GM21717 (cell line): ENCODE data around the gene NCBP1.
"Not testable (repeated sequence)": the region's sequence is repeated elsewhere in the genome, so short reads cannot be mapped to it uniquely, and the experiment has no call there.

Experiments used
- ATAC-seq: cut with Tn5 transposase; IDR thresholded peaks from one replicate; pipeline ENCODE4 v1.9.1; 2021; ENCODE audit warnings: mild to moderate bottlenecking, moderate library complexity; ENCODE audit not compliant: unreplicated experiment

NCBP1 gene, protein sequence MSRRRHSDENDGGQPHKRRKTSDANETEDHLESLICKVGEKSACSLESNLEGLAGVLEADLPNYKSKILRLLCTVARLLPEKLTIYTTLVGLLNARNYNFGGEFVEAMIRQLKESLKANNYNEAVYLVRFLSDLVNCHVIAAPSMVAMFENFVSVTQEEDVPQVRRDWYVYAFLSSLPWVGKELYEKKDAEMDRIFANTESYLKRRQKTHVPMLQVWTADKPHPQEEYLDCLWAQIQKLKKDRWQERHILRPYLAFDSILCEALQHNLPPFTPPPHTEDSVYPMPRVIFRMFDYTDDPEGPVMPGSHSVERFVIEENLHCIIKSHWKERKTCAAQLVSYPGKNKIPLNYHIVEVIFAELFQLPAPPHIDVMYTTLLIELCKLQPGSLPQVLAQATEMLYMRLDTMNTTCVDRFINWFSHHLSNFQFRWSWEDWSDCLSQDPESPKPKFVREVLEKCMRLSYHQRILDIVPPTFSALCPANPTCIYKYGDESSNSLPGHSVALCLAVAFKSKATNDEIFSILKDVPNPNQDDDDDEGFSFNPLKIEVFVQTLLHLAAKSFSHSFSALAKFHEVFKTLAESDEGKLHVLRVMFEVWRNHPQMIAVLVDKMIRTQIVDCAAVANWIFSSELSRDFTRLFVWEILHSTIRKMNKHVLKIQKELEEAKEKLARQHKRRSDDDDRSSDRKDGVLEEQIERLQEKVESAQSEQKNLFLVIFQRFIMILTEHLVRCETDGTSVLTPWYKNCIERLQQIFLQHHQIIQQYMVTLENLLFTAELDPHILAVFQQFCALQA

DNA sequence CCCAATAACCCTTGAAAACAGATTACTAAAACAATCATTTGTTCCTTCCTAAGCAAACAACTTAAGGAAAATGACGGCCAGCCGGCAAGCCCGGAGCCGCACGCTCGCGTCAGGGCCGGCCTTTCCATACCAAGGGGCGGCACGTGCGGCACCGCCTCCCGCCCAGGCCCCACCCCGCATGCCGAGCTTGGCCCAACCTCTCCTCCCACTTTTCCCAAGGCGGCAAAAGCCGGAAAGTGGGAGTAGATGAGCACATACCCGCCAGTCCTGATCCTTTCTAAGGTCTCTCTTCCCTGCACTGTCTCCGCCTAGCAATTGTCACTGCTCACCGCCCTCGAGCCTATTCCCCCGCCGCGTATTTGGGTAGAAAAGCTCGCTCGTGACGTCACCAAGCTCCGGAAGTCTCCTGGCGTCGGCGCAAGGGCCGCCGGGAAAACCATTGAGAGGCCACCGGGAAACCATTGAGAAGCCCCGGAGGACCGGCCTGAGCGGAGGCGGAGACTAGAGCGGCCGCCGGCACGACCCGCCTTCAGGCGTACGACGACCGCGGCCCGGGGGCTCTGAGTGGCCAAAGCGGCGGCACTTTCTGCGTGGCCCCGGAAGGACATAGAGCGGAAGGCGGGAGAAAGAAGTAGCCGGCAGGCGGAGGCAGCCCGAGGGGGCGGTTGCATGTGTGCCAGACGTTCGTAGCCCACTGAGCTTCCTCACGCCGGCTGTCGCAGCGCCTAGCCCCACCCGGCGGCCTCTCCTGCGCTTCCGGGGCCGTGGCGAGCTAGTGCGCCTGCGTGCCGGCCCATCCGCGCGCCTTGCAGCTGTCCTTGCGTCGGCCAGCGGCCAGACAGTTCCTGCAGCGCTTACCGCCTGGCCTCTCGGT lies at the start of gene NCBP1, which contains the start of gene TSTD2:
Gene NCBP1 (plus strand): TSS at position 837 of the 874 bp plus-strand sequence. CDS start 61 bp downstream, outside the sequence.
Gene TSTD2 (minus strand): TSS at position 384 of the 874 bp plus-strand sequence. CDS start 5,806 bp downstream, outside the sequence.
- ATAC-seq: peak; percentile 88

GRCh38 chr9:97584778-97585177 lies 48.8 kb upstream of the NCBP1 start:
- not testable (repeated sequence) for ATAC-seq

GRCh38 chr9:97586909-97587308 lies 46.7 kb upstream of the NCBP1 start:
- ATAC-seq: not testable (repeated sequence)

GRCh38 chr9:97591535-97591934 lies 42.1 kb upstream of the NCBP1 start:
- ATAC-seq: no peak

GRCh38 chr9:97592126-97592525 lies 41.5 kb upstream of the NCBP1 start:
- no peak for ATAC-seq

GRCh38 chr9:97593960-97594359 lies 39.7 kb upstream of the NCBP1 start:
- no peak for ATAC-seq

DNA sequence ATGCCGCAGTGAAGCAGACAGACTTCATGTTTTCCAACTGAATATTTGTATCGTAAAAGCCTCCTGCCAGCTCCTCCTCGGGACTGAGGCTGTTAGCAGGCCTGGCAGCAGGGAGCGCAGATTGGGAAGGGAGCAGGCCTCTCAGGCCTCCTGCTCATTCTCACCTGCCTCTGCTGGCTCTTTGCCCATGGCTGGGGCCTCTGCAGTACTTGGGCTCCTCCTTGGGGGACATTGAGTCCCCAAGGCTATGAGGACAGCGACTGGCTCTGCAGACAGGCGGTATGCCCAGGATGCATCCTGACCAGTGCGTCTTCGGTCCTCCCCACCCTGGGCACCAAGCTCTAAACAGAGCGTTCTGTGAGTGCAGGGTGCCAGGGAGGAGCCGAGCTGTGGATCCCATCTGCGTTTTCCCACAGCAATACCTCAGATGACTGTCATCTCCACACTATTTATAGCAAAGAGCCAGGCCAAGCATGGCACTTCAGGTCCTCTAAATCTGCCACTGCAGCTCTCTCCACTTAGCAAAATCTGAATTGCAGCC lies 39.2 kb upstream of the NCBP1 start:
- ATAC-seq: no peak

DNA sequence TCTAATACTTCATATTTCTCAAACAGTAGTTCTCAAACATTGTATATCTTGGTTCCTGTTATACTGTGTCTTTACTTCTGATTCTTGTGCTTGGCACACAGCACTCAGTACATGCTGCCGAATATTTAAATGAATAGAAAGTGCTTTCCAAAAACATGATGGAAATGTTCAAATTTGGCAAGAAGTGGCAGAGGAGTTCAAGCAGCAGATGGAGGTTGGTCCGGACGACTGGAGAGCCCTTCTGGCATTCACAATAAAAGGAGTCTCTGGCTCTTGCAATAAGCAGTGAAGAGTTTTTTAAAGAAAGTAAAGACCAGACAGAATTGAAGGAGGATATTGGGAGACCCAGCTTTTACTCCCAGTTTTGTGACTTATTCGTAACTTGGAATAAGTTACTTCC lies 36.7 kb upstream of the NCBP1 start:
- no peak for ATAC-seq

- ATAC-seq: peak; percentile 68
Observed at GRCh38 chr9:97598461-97599288, 34.9 kb upstream of the NCBP1 start.

GRCh38 chr9:97599314-97599846 lies 34.2 kb upstream of the NCBP1 start:
- ATAC-seq: no peak

GRCh38 chr9:97600531-97601227 lies 32.9 kb upstream of the NCBP1 start:
- no peak for ATAC-seq

DNA sequence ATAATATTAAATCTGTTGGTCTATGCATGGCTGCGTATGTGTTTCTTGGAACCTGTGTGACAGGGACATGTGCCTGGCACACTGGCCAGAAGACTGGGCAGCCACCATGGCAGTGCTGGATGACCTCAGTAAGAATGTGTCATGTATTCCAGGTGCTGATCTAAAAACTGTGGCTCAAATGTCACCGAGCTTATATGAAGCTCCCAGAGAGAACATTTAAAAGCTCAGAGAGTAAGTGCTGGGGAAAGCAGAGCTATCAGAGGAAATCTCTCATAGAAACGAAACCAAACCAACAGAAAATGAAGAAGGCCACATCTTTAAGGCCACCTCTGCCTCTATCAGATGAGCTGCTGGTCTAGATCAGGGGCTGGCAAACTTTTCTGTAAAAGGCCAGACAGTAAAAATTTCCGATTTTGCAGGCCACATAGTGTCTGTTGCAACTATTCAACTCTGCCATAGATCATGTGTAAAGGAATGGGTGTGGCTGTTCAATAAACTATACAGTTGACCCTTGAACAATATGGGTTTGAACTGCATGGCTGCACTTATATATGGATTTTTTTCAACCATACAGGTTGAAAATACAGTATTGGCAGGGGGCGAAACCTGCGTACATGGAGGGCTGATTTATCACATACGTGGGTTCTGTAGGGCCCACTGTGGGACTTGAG lies 32.3 kb upstream of the NCBP1 start:
- ATAC-seq: no peak

- ATAC-seq: no peak
Observed at GRCh38 chr9:97602430-97602829, 31.2 kb upstream of the NCBP1 start.

- no peak for ATAC-seq
Observed at GRCh38 chr9:97604901-97605645, 28.5 kb upstream of the NCBP1 start.

DNA sequence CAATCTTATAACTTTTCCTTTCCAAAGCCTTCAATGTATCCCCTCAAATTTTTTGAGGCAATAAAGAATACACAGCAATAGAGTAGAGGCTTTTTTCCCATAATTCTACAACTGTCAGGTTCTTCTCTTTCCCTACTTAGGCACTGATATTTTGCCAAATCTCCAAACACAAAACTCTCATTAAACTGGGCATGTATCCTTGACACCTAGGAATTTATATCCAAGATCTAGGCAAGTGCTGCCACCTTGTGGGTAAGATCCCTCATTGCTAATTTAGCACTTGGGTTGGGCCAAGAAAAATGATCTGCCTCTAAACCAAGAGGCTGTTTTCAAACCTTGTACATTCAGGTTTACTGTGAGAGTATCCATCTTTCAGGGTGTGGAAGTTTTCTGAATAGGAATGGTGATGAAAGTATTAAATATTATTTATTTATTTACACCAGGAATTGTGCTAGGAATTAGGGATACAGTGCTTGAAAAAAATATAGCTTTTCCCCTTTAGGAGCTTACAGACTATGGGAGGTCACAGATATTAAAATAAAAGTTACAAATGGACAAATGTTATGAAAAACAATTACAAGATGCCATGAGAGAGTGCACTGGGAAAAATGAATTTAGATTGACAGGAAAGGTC lies 18.1 kb upstream of the NCBP1 start:
- no peak for ATAC-seq

DNA sequence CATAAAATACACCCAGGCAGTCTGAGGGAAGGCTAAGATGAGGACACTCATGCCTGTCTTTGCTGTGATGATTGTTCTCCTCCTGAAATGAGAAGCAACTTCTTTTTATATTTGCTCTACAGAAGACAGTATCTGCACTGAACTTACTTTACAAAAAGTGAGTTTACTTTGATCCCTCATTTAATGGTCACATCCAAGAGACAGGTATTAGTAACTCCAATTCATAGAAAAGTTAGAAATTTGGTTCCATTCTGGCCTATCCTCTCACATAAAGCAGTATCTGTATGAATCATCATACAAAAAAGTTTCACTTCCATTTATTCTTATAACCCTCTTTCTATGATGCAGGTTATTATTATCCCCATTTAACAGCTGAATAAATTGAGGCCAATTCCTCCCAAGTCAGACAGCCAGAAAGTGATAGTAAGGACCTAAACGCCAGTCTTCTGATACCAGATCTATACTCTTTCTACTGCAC lies 15.6 kb upstream of the NCBP1 start:
- ATAC-seq: no peak

DNA sequence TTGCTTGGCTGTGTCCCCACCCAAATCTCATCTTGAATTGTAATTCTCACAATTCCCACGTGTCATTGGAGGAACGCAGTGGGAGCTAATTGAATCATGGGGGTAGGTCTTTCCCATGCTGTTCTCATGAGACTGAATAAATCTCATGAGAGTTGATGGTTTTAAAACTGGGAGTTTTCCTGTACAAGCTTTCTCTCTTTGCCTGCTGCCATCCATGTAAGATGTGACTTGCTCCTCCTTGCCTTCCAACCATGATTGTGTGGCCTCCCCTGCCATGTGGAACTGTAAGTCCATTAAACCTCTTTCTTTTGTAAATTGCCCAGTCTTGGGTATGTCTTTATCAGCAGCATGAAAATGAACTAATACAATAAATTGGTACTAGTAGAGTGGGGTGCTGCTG lies 13.6 kb upstream of the NCBP1 start:
- ATAC-seq: not testable (repeated sequence)
